Measurements from ENCODE around the gene SDK1.

Gene SDK1

GRCh38 chr7:4048336-4048735 is 747.3 kb downstream of the SDK1 start:
- Histone ChIP-seq H3K27me3 (ENCODE audit: control insufficient read depth in 5 of 5, insufficient read depth in 4 of 5, low read length in 5 of 5) (no peaks in the 10 kb centered on the region), H3K9ac (ENCODE audit: low read length in 5 of 5) (no peak overlapping the region), H3K9me3 (ENCODE audit: control insufficient read depth in 5 of 5, low read length in 5 of 5) (peaks cover 0 to 4% (median 0%) of the 10 kb centered on the region in 5 donors), H3K36me3 (ENCODE audit: control insufficient read depth in 5 of 5, insufficient read depth in 5 of 5, low read length in 5 of 5) (no peaks in the 10 kb centered on the region), H3K4me1 (ENCODE audit: control insufficient read depth in 5 of 5, insufficient read depth in 5 of 5, low read length in 5 of 5) (no peaks in the 10 kb centered on the region), H3K4me3 (ENCODE audit: low read depth in 1 of 5, low read length in 5 of 5) (no peak overlapping the region), H3K27ac (ENCODE audit: low read depth, low read length) (no peak overlapping the region)

GRCh38 chr7:4049202-4049601 is 748.1 kb downstream of the SDK1 start:
- H3K4me3 ChIP-seq (ENCODE audit: low read depth in 1 of 5, low read length in 5 of 5): no peak overlapping the region
- H3K36me3 ChIP-seq (ENCODE audit: control insufficient read depth in 5 of 5, insufficient read depth in 5 of 5, low read length in 5 of 5): no peaks in the 10 kb centered on the region
- H3K27ac ChIP-seq (ENCODE audit: low read depth, low read length): no peak overlapping the region
- H3K4me1 ChIP-seq (ENCODE audit: control insufficient read depth in 5 of 5, insufficient read depth in 5 of 5, low read length in 5 of 5): no peaks in the 10 kb centered on the region
- no peak overlapping the region for H3K9ac ChIP-seq (ENCODE audit: low read length in 5 of 5)
- peaks cover 0 to 4% (median 0%) of the 10 kb centered on the region in 5 donors for H3K9me3 ChIP-seq (ENCODE audit: control insufficient read depth in 5 of 5, low read length in 5 of 5)
- H3K27me3 ChIP-seq (ENCODE audit: control insufficient read depth in 5 of 5, insufficient read depth in 4 of 5, low read length in 5 of 5): no peaks in the 10 kb centered on the region

DNA sequence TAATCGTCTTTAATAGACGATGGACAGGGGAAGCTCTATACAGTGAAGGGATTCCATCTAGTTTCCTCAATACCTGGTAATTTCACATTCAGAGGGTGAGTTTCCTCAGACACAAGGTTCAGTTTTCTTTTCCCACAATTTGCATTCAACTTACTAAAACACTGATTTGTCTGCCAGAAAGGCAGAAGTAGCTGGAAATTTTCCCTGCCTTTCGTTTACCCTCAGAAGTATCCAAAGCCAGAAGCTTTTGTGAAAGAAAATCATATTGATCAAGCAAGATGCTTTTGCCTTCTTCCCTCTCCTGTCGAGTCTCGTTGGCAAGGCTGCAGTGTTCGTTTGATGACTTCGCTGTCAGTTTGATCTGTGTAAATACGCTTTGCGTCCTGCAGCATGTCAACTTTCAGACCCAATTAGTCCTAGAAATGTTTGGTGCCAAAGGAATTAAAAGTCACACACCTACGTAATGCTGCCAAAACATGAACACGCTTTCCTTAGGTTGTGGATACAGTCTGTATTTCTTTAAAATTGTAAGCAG is 749.1 kb downstream of the SDK1 start:
- Histone ChIP-seq H3K27me3 (ENCODE audit: control insufficient read depth in 5 of 5, insufficient read depth in 4 of 5, low read length in 5 of 5) (no peaks in the 10 kb centered on the region), H3K9ac (ENCODE audit: low read length in 5 of 5) (no peak overlapping the region), H3K27ac (ENCODE audit: low read depth, low read length) (no peak overlapping the region), H3K4me1 (ENCODE audit: control insufficient read depth in 5 of 5, insufficient read depth in 5 of 5, low read length in 5 of 5) (no peaks in the 10 kb centered on the region), H3K9me3 (ENCODE audit: control insufficient read depth in 5 of 5, low read length in 5 of 5) (peaks cover 0 to 4% (median 0%) of the 10 kb centered on the region in 5 donors), H3K4me3 (ENCODE audit: low read depth in 1 of 5, low read length in 5 of 5) (no peak overlapping the region), H3K36me3 (ENCODE audit: control insufficient read depth in 5 of 5, insufficient read depth in 5 of 5, low read length in 5 of 5) (no peaks in the 10 kb centered on the region)

DNA sequence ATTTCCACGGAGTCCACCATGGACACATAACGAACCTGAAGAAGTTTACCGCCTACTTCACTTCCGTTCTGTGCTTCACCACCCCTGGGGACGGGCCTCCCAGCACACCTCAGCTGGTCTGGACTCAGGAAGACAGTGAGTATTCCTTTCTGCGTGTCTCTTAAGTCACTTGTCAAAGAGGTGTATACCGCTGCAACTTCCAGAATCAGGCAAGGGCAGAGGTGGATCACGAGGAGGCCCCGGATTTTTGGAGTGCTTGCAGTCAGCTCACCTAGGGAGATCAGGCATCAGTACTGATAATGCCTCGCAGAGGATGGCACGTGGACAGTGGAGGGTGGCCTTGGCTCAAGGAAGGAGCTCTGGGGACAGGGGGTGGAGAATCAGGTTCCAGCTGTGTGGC is 750.6 kb downstream of the SDK1 start:
- H3K9ac ChIP-seq (ENCODE audit: low read length in 5 of 5): no peak overlapping the region
- peaks cover 0 to 4% (median 0%) of the 10 kb centered on the region in 5 donors for H3K9me3 ChIP-seq (ENCODE audit: control insufficient read depth in 5 of 5, low read length in 5 of 5)
- H3K4me3 ChIP-seq (ENCODE audit: low read depth in 1 of 5, low read length in 5 of 5): no peak overlapping the region
- H3K27ac ChIP-seq (ENCODE audit: low read depth, low read length): no peak overlapping the region
- peaks cover 0 to 3% (median 0%) of the 10 kb centered on the region in 5 donors for H3K4me1 ChIP-seq (ENCODE audit: control insufficient read depth in 5 of 5, insufficient read depth in 5 of 5, low read length in 5 of 5)
- H3K36me3 ChIP-seq (ENCODE audit: control insufficient read depth in 5 of 5, insufficient read depth in 5 of 5, low read length in 5 of 5): no peaks in the 10 kb centered on the region
- peaks cover 0 to 2% (median 0%) of the 10 kb centered on the region in 5 donors for H3K27me3 ChIP-seq (ENCODE audit: control insufficient read depth in 5 of 5, insufficient read depth in 4 of 5, low read length in 5 of 5)

GRCh38 chr7:4052130-4052529 is 751.1 kb downstream of the SDK1 start:
- Histone ChIP-seq H3K4me3 (ENCODE audit: low read depth in 1 of 5, low read length in 5 of 5) (no peak overlapping the region), H3K4me1 (ENCODE audit: control insufficient read depth in 5 of 5, insufficient read depth in 5 of 5, low read length in 5 of 5) (peaks cover 0 to 3% (median 0%) of the 10 kb centered on the region in 5 donors), H3K27ac (ENCODE audit: low read depth, low read length) (no peak overlapping the region), H3K36me3 (ENCODE audit: control insufficient read depth in 5 of 5, insufficient read depth in 5 of 5, low read length in 5 of 5) (peaks cover 0 to under 1% (median 0%) of the 10 kb centered on the region in 5 donors), H3K9ac (ENCODE audit: low read length in 5 of 5) (no peak overlapping the region), H3K9me3 (ENCODE audit: control insufficient read depth in 5 of 5, low read length in 5 of 5) (peaks cover 0 to 4% (median 0%) of the 10 kb centered on the region in 5 donors), H3K27me3 (ENCODE audit: control insufficient read depth in 5 of 5, insufficient read depth in 4 of 5, low read length in 5 of 5) (peaks cover 0 to 2% (median 0%) of the 10 kb centered on the region in 5 donors)

GRCh38 chr7:4054158-4054557 is 753.1 kb downstream of the SDK1 start:
- peaks cover 0 to 2% (median 0%) of the 10 kb centered on the region in 5 donors for H3K27me3 ChIP-seq (ENCODE audit: control insufficient read depth in 5 of 5, insufficient read depth in 4 of 5, low read length in 5 of 5)
- no peak overlapping the region for H3K27ac ChIP-seq (ENCODE audit: low read depth, low read length)
- H3K4me1 ChIP-seq (ENCODE audit: control insufficient read depth in 5 of 5, insufficient read depth in 5 of 5, low read length in 5 of 5): peaks cover 0 to 3% (median 0%) of the 10 kb centered on the region in 5 donors

GRCh38 chr7:4056552-4057288 is 755.7 kb downstream of the SDK1 start:
- no peak overlapping the region for H3K4me3 ChIP-seq (ENCODE audit: low read depth in 1 of 5, low read length in 5 of 5)
- peaks cover 0 to 4% (median 0%) of the 10 kb centered on the region in 5 donors for H3K36me3 ChIP-seq (ENCODE audit: control insufficient read depth in 5 of 5, insufficient read depth in 5 of 5, low read length in 5 of 5)
- H3K27me3 ChIP-seq (ENCODE audit: control insufficient read depth in 5 of 5, insufficient read depth in 4 of 5, low read length in 5 of 5): peaks cover 0 to 2% (median 0%) of the 10 kb centered on the region in 5 donors
- peaks cover 0 to 4% (median 0%) of the 10 kb centered on the region in 5 donors for H3K9me3 ChIP-seq (ENCODE audit: control insufficient read depth in 5 of 5, low read length in 5 of 5)
- H3K4me1 ChIP-seq (ENCODE audit: control insufficient read depth in 5 of 5, insufficient read depth in 5 of 5, low read length in 5 of 5): peaks cover 0 to 3% (median 0%) of the 10 kb centered on the region in 5 donors
- no peak overlapping the region for H3K27ac ChIP-seq (ENCODE audit: low read depth, low read length)
- peak overlapping the region in 1 of 5 donors; percentile 48 for H3K9ac ChIP-seq (ENCODE audit: low read length in 5 of 5)

More at GRCh38 chr7:4054158-4054557, 753.1 kb downstream of the SDK1 start:
- Histone ChIP-seq H3K36me3 (ENCODE audit: control insufficient read depth in 5 of 5, insufficient read depth in 5 of 5, low read length in 5 of 5) (peaks cover 0 to 4% (median 0%) of the 10 kb centered on the region in 5 donors), H3K9me3 (ENCODE audit: control insufficient read depth in 5 of 5, low read length in 5 of 5) (peaks cover 0 to 4% (median 0%) of the 10 kb centered on the region in 5 donors), H3K9ac (ENCODE audit: low read length in 5 of 5) (no peak overlapping the region), H3K4me3 (ENCODE audit: low read depth in 1 of 5, low read length in 5 of 5) (no peak overlapping the region)

- H3K4me1 ChIP-seq (ENCODE audit: control insufficient read depth in 5 of 5, insufficient read depth in 5 of 5, low read length in 5 of 5): peaks cover 0 to 3% (median 0%) of the 10 kb centered on the region in 5 donors
- peaks cover 0 to 4% (median 0%) of the 10 kb centered on the region in 5 donors for H3K9me3 ChIP-seq (ENCODE audit: control insufficient read depth in 5 of 5, low read length in 5 of 5)
- H3K9ac ChIP-seq (ENCODE audit: low read length in 5 of 5): no peak overlapping the region
- H3K27ac ChIP-seq (ENCODE audit: low read depth, low read length): no peak overlapping the region
- peaks cover 0 to 2% (median 0%) of the 10 kb centered on the region in 5 donors for H3K27me3 ChIP-seq (ENCODE audit: control insufficient read depth in 5 of 5, insufficient read depth in 4 of 5, low read length in 5 of 5)
- peaks cover 0 to 4% (median 0%) of the 10 kb centered on the region in 5 donors for H3K36me3 ChIP-seq (ENCODE audit: control insufficient read depth in 5 of 5, insufficient read depth in 5 of 5, low read length in 5 of 5)
- no peak overlapping the region for H3K4me3 ChIP-seq (ENCODE audit: low read depth in 1 of 5, low read length in 5 of 5)
Measured at GRCh38 chr7:4057289-4057616, 756.2 kb downstream of the SDK1 start.

DNA sequence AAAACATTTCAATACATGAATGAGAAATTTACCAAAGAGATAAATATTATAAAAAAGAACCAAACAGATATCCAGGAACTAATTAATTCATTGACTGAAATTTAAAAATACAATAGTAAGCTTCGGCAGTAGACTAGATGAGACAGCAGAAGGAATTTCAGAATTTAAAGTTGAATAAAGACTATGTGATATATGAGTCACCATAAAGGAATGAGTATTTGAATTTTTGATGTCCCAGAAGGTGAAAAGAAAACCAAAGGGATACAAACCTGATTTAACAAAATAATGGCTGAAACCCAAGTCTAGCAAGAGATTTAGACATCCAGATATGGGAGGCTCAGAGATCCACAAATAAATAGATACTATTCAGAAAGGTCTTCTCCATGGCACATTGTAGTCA is 757.1 kb downstream of the SDK1 start:
- H3K4me3 ChIP-seq (ENCODE audit: low read depth in 1 of 5, low read length in 5 of 5): no peak overlapping the region
- no peak overlapping the region for H3K27ac ChIP-seq (ENCODE audit: low read depth, low read length)
- H3K9ac ChIP-seq (ENCODE audit: low read length in 5 of 5): no peak overlapping the region
- peaks cover 0 to 2% (median 0%) of the 10 kb centered on the region in 5 donors for H3K27me3 ChIP-seq (ENCODE audit: control insufficient read depth in 5 of 5, insufficient read depth in 4 of 5, low read length in 5 of 5)
- H3K9me3 ChIP-seq (ENCODE audit: control insufficient read depth in 5 of 5, low read length in 5 of 5): peaks cover 0 to 2% (median 0%) of the 10 kb centered on the region in 5 donors
- peaks cover 0 to 4% (median 0%) of the 10 kb centered on the region in 5 donors for H3K36me3 ChIP-seq (ENCODE audit: control insufficient read depth in 5 of 5, insufficient read depth in 5 of 5, low read length in 5 of 5)
- peaks cover 0 to 3% (median 0%) of the 10 kb centered on the region in 5 donors for H3K4me1 ChIP-seq (ENCODE audit: control insufficient read depth in 5 of 5, insufficient read depth in 5 of 5, low read length in 5 of 5)

DNA sequence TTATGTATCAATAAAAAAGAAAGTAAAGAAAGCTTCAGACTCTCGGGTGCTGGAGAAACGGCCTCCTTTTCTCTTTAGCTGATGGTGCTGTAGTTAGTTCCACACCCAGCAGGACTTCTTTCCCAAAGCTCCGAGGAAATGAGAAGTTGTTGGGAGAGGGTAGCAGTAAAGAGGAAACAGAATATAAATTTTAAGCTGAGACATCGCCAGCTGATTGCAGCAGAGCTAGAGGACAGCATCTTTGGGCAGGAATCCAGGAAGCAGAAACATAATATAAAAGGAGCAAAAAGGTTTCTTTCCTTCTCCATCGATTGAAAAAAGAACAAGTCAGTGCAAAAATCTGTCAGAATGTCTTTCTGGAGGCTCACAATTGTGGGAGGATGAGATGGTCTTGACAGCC is 764.1 kb downstream of the SDK1 start:
- H3K9ac ChIP-seq (ENCODE audit: low read length in 5 of 5): no peak overlapping the region
- no peak overlapping the region for H3K27ac ChIP-seq (ENCODE audit: low read depth, low read length)
- peaks cover 0 to 10% (median 0%) of the 10 kb centered on the region in 5 donors for H3K36me3 ChIP-seq (ENCODE audit: control insufficient read depth in 5 of 5, insufficient read depth in 5 of 5, low read length in 5 of 5)
- H3K27me3 ChIP-seq (ENCODE audit: control insufficient read depth in 5 of 5, insufficient read depth in 4 of 5, low read length in 5 of 5): no peaks in the 10 kb centered on the region
- H3K9me3 ChIP-seq (ENCODE audit: control insufficient read depth in 5 of 5, low read length in 5 of 5): no peaks in the 10 kb centered on the region
- peaks cover 0 to 8% (median 0%) of the 10 kb centered on the region in 5 donors for H3K4me1 ChIP-seq (ENCODE audit: control insufficient read depth in 5 of 5, insufficient read depth in 5 of 5, low read length in 5 of 5)
- H3K4me3 ChIP-seq (ENCODE audit: low read depth in 1 of 5, low read length in 5 of 5): no peak overlapping the region

Measured in subcutaneous abdominal adipose tissue (tissue), 5 donors.